Ishikawa (cell line): Measurements from ENCODE around the gene TMEM106B.

ENCODE experiments used
- CEBPB ChIP-seq: IDR thresholded peaks from 2 replicates; pipeline ENCODE4 v1.6.1; 2012
- CREB1 ChIP-seq: IDR thresholded peaks from 2 replicates; pipeline ENCODE4 v1.6.1; 2012; ENCODE audit warnings: low read depth
- EGR1 ChIP-seq: IDR thresholded peaks from 2 replicates; pipeline ENCODE4 v1.6.1; 2012
- EP300 ChIP-seq: IDR thresholded peaks from 2 replicates; pipeline ENCODE4 v1.6.1; 2012; ENCODE audit warnings: borderline replicate concordance
- FOXM1 ChIP-seq: IDR thresholded peaks from 2 replicates; pipeline ENCODE4 v1.6.1; 2012; ENCODE audit warnings: low read depth, borderline replicate concordance
- NFIC ChIP-seq: IDR thresholded peaks from 2 replicates; pipeline ENCODE4 v1.6.1; 2012
- RAD21 ChIP-seq: IDR thresholded peaks from 2 replicates; pipeline ENCODE4 v1.6.1; 2012; ENCODE audit warnings: low read depth
- TAF1 ChIP-seq: IDR thresholded peaks from 2 replicates; pipeline ENCODE4 v1.6.1; 2012; ENCODE audit warnings: low read depth, mild to moderate bottlenecking
- TCF12 ChIP-seq: IDR thresholded peaks from 2 replicates; pipeline ENCODE4 v1.6.1; 2012; ENCODE audit warnings: low read depth
- TEAD4 ChIP-seq: IDR thresholded peaks from 2 replicates; pipeline ENCODE4 v1.6.1; 2012
- YY1 ChIP-seq: IDR thresholded peaks from 2 replicates; pipeline ENCODE4 v1.6.1; 2012; ENCODE audit warnings: low read depth
- ZBTB7A ChIP-seq: IDR thresholded peaks from 2 replicates; pipeline ENCODE4 v1.6.1; 2012; ENCODE audit warnings: low read depth
- TF ChIP-seq, protein P1 (sequence below): IDR thresholded peaks from 2 replicates; pipeline ENCODE4 v1.6.1; 2012
- TF ChIP-seq, protein P2 (sequence below): IDR thresholded peaks from 2 replicates; pipeline ENCODE4 v1.6.1; 2012
- TF ChIP-seq, protein P3 (sequence below): IDR thresholded peaks from 2 replicates; pipeline ENCODE4 v1.6.1; 2012; ENCODE audit warnings: low read depth, mild to moderate bottlenecking

Gene TMEM106B

DNA sequence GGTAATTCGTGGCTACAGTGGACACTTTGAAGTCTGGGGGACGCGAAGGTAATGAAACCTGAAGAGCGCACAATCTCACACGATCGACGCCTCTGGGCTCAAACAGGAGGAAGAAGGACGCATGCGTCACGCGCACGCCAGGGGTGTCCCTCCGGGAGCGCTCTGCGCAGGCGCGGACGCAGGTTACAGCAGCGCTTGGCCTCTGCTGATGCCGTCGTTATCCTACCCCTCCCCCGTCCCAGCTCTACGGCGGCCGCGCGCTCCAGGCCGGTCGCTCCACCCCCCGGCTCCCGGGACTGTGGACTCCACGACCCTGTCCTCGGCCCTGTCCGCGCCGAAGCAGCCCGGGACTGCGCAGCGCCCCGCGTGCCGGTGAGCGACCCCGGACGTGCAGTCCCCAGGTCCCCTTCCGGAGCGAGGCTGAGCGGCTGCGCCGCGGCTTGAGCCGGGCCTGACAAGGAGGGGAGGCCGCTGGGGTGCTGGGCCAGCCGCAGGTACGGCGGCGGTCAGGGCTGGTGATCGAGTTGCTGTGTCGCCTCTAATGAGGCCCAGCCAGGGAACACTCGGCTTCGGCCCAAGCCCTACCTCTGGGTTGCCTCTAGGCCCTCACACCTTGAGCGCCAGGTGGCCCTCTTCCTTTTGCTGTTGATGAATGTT is at the start of gene TMEM106B:
TSS of gene TMEM106B (plus strand) at position 241 of the 657 bp plus-strand sequence. CDS start 3,517 bp downstream, outside the sequence.
- 0 out of 2 replicates have a peak, but pooled peaks have one; percentile 12 for TF ChIP-seq EP300
- no peak; the same call in 1 of the 2 replicates for TF ChIP-seq RAD21
- no peak for TF ChIP-seq TEAD4
- TF ChIP-seq EGR1 = no peak
- peak; percentile 54; the same call in 1 of the 2 replicates for TF ChIP-seq CREB1
- no peak for TF ChIP-seq TCF12
- peak; percentile 68; the same call in 1 of the 2 replicates for TF ChIP-seq TAF1
- no peak; the same call in 1 of the 2 replicates for TF ChIP-seq YY1
- no peak for TF ChIP-seq FOXM1
- TF ChIP-seq, protein P1, sequence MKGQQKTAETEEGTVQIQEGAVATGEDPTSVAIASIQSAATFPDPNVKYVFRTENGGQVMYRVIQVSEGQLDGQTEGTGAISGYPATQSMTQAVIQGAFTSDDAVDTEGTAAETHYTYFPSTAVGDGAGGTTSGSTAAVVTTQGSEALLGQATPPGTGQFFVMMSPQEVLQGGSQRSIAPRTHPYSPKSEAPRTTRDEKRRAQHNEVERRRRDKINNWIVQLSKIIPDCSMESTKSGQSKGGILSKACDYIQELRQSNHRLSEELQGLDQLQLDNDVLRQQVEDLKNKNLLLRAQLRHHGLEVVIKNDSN = 0 out of 2 replicates have a peak, but pooled peaks have one; percentile 12
- no peak for TF ChIP-seq NFIC
- TF ChIP-seq, protein P2, sequence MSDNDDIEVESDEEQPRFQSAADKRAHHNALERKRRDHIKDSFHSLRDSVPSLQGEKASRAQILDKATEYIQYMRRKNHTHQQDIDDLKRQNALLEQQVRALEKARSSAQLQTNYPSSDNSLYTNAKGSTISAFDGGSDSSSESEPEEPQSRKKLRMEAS = peak; percentile 95
- no peak for TF ChIP-seq CEBPB
- no peak; the same call in 1 of the 2 replicates for TF ChIP-seq ZBTB7A
- TF ChIP-seq, protein P3, sequence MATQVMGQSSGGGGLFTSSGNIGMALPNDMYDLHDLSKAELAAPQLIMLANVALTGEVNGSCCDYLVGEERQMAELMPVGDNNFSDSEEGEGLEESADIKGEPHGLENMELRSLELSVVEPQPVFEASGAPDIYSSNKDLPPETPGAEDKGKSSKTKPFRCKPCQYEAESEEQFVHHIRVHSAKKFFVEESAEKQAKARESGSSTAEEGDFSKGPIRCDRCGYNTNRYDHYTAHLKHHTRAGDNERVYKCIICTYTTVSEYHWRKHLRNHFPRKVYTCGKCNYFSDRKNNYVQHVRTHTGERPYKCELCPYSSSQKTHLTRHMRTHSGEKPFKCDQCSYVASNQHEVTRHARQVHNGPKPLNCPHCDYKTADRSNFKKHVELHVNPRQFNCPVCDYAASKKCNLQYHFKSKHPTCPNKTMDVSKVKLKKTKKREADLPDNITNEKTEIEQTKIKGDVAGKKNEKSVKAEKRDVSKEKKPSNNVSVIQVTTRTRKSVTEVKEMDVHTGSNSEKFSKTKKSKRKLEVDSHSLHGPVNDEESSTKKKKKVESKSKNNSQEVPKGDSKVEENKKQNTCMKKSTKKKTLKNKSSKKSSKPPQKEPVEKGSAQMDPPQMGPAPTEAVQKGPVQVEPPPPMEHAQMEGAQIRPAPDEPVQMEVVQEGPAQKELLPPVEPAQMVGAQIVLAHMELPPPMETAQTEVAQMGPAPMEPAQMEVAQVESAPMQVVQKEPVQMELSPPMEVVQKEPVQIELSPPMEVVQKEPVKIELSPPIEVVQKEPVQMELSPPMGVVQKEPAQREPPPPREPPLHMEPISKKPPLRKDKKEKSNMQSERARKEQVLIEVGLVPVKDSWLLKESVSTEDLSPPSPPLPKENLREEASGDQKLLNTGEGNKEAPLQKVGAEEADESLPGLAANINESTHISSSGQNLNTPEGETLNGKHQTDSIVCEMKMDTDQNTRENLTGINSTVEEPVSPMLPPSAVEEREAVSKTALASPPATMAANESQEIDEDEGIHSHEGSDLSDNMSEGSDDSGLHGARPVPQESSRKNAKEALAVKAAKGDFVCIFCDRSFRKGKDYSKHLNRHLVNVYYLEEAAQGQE = 0 out of 2 replicates have a peak, but pooled peaks have one; percentile 11

DNA sequence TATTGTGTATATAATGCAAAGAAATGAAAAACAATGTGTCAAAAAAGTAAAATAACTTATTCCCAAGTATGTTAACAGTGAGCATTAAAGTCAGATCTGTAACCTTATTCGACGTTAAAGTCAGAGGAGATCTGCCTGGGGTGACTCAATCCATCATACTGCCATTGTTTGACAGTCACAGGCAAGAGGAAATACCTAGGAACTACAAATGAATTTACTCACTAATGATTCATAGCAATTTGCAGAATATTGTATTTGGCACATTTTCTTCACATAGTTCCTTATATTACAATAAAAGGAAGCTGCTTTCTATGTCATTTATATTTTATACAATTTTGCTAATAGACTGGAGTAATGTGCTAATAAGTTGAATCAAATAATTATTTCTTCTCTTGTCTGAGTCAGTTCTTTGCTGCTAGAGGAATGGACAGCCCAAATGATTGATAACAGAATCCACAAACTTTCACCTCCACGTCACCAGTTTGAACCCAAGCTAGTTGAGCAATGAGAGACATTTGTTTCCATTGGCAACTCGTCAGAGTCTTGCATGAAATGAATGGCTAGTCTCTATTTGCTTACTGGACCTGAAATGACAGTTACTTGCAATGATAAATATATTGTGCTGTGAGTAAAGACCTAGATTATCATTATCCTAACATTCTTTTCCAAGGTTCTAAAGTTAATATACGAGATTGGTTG is 48.5 kb upstream of the TMEM106B start:
- TF ChIP-seq CEBPB (peak; percentile 61), EP300 (peak; percentile 7; the same call in 1 of the 2 replicates)
- TF ChIP-seq, protein P1 = no peak

DNA sequence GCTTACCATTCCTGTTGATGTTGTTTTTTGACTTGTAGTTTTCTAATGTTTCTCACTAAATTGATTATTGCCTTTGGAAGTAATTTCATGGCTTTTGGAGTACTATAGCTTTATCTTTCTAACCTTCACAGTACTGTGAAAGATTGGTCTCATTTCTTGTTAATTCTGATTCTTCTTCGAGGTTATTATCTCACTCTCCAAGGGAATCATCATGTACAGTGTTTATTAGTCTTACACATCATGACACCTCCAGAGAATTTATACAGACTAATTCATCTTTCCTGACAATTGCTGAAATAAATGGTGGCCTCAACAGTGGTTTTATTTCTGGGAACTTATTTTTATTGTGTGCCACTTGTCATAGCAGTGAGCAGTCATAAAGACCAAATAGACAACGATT is 37.4 kb upstream of the TMEM106B start:
- TF ChIP-seq ZBTB7A (no peak), TAF1 (no peak), CREB1 (no peak), CEBPB (no peak), RAD21 (no peak), YY1 (no peak), TEAD4 (no peak), EP300 (no peak), FOXM1 (no peak), EGR1 (no peak), NFIC (no peak), TCF12 (no peak)
- TF ChIP-seq, protein P1 = no peak
- TF ChIP-seq, protein P2 = no peak
- TF ChIP-seq, protein P3 = no peak

DNA sequence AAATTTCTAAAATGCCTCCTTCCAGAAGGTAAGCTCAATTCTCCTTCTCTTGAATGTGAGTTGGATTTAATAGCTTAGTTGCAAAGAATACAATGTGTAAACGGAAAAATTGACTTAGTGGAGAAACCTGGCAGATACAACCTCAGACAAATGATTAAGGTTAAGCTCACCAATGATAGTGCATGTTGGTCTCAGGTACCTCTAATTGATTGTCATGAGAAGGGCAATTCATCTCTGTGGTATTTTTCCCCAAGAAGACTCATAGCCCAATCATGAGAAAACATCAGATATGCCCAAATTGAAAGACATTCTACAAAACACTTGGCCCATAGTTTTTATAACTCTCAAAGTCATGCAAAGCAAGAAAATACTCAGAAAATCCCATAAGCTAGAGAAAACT is 36.2 kb upstream of the TMEM106B start:
- TF ChIP-seq EP300 = no peak
- TF ChIP-seq, protein P3 = no peak
- TF ChIP-seq TEAD4 = no peak
- TF ChIP-seq FOXM1 = no peak
- no peak for TF ChIP-seq CEBPB
- TF ChIP-seq, protein P1 = no peak
